CD14-positive monocyte (primary cell): ENCODE data around the gene RIPK1. TPM values are rescaled to one million over a fixed set of nuclear protein-coding genes. Genes with fewer than 3 reads are reported as not detected.

Experiments
- DNase-seq, 3 donors: peaks; one replicate each; pipeline ENCODE4 v3.0.0-alpha.2; 2011 to 2022
- H2AFZ ChIP-seq: 2 replicates; pipeline ENCODE4 v1.6.0; 2012; ENCODE audit warnings: mild to moderate bottlenecking, low read depth, low read length, inconsistent platforms; ENCODE audit not compliant: insufficient read depth, poor library complexity, severe bottlenecking
- H3K27ac ChIP-seq, 2 donors: 1 replicate in 1 of 2; 2 replicates in 1 of 2; pipeline ENCODE4 v1.5.1; 2012 to 2013; ENCODE audit warnings: low read length in 2 of 2, control low read depth in 1 of 2, inconsistent platforms in 1 of 2, low read depth in 1 of 2, mild to moderate bottlenecking in 1 of 2
- H3K27me3 ChIP-seq, 2 donors: one replicate each; pipeline versions ENCODE4 v1.6.0 to v1.6.1; 2011 to 2013; ENCODE audit warnings: low read length in 2 of 2; ENCODE audit not compliant: control insufficient read depth in 2 of 2, insufficient read depth in 2 of 2
- H3K36me3 ChIP-seq, 2 donors: replicated peaks in 1 of 2; 1 replicate in 1 of 2; 2 replicates in 1 of 2; pipeline versions ENCODE4 v1.5.1 to v1.6.1; 2012 to 2013; ENCODE audit warnings: low read length in 2 of 2, control low read depth in 1 of 2, inconsistent platforms in 1 of 2, mild to moderate bottlenecking in 1 of 2; ENCODE audit not compliant: insufficient read depth in 2 of 2, control insufficient read depth in 1 of 2
- H3K4me1 ChIP-seq, 2 donors: 1 replicate in 1 of 2; 2 replicates in 1 of 2; pipeline versions ENCODE4 v1.5.1 to v1.6.1; 2012 to 2013; ENCODE audit warnings: low read length in 2 of 2, control low read depth in 1 of 2, inconsistent platforms in 1 of 2, mild to moderate bottlenecking in 1 of 2, moderate library complexity in 1 of 2; ENCODE audit not compliant: insufficient read depth in 2 of 2, control insufficient read depth in 1 of 2
- H3K4me2 ChIP-seq: replicated peaks from 2 replicates; pipeline ENCODE3; 2012; ENCODE audit warnings: low read length, moderate library complexity, mild to moderate bottlenecking; ENCODE audit not compliant: poor library complexity, severe bottlenecking; ENCODE audit errors: extremely low read depth
- H3K4me3 ChIP-seq, 3 experiments: fragments of 200-600 bp in 1 of 3; sonication (generic) in 1 of 3; replicated peaks in 1 of 3; 1 replicate in 2 of 3; 2 replicates in 1 of 3; pipeline ENCODE4 v1.5.1; 2011 to 2013; ENCODE audit warnings: low read length in 3 of 3, mild to moderate bottlenecking in 3 of 3, control low read depth in 2 of 3, low read depth in 2 of 3, inconsistent platforms in 1 of 3, moderate library complexity in 1 of 3
- H3K79me2 ChIP-seq: 2 replicates; pipeline ENCODE4 v1.6.0; 2012; ENCODE audit warnings: mild to moderate bottlenecking, control low read depth, inconsistent platforms, low read length, moderate library complexity; ENCODE audit not compliant: insufficient read depth
- H3K9ac ChIP-seq: 2 replicates; pipeline ENCODE4 v1.6.0; 2017; ENCODE audit warnings: low read length, mild to moderate bottlenecking; ENCODE audit not compliant: insufficient read depth, poor library complexity, severe bottlenecking
- H3K9me3 ChIP-seq, 2 donors: replicated peaks in 1 of 2; 1 replicate in 1 of 2; 2 replicates in 1 of 2; pipeline versions ENCODE4 v1.5.1 to v1.6.1; 2012 to 2013; ENCODE audit warnings: low read length in 2 of 2, control low read depth in 1 of 2; ENCODE audit not compliant: control insufficient read depth in 1 of 2, insufficient read depth in 1 of 2
- H4K20me1 ChIP-seq: 2 replicates; pipeline ENCODE4 v1.6.0; 2012; ENCODE audit warnings: mild to moderate bottlenecking, low read length, control low read depth, moderate library complexity; ENCODE audit not compliant: insufficient read depth
- H3K27ac Mint-ChIP-seq, 7 donors: one replicate each; pipeline ENCODE4 v1.8.0; 2020; ENCODE audit warnings: mild to moderate bottlenecking in 7 of 7, mixed read lengths in 7 of 7, moderate library complexity in 6 of 7, inconsistent platforms in 2 of 7
- H3K27me3 Mint-ChIP-seq, 3 donors: one replicate each; pipeline ENCODE4 v1.8.0; 2021 to 2022; ENCODE audit warnings: low read depth in 3 of 3, mild to moderate bottlenecking in 3 of 3, mixed read lengths in 3 of 3, moderate library complexity in 3 of 3, inconsistent platforms in 1 of 3
- H3K36me3 Mint-ChIP-seq, 2 donors: one replicate each; pipeline ENCODE4 v1.8.0; 2020; ENCODE audit warnings: mixed read lengths in 2 of 2, inconsistent platforms in 1 of 2, mild to moderate bottlenecking in 1 of 2
- H3K4me1 Mint-ChIP-seq: one replicate; pipeline ENCODE4 v1.8.0; 2020; ENCODE audit warnings: mild to moderate bottlenecking, mixed read lengths
- H3K4me3 Mint-ChIP-seq, 2 donors: one replicate each; pipeline ENCODE4 v1.8.0; 2020; ENCODE audit warnings: mild to moderate bottlenecking in 2 of 2, mixed read lengths in 2 of 2, moderate library complexity in 1 of 2
- H3K9me3 Mint-ChIP-seq, 7 donors: one replicate each; pipeline ENCODE4 v1.8.0; 2020 to 2022; ENCODE audit warnings: mixed read lengths in 7 of 7, mild to moderate bottlenecking in 6 of 7, moderate library complexity in 6 of 7, inconsistent platforms in 2 of 7
- CTCF ChIP-seq: fragments of 200-600 bp; IDR thresholded peaks from one replicate; pipeline ENCODE4 v1.8.0; 2022; ENCODE audit warnings: antibody characterized with exemption, mild to moderate bottlenecking
- WGBS: methylation state at CpG from one replicate; pipeline ENCODE4 v1.1.5; 2013; ENCODE audit warnings: missing lambda C conversion rate; ENCODE audit not compliant: insufficient coverage; 5-methylcytosine and 5-hydroxymethylcytosine counted together
- intact Hi-C, 2 donors: fragments of 100-400 bp; cut with micrococcal nuclease; formaldehyde crosslinking; loops; one replicate each; pipeline versions ENCODE4 v1.15.0 to v1.15.1; 2023
- polyA plus RNA-seq, 3 donors: library from polyadenylated mRNA; depleted of rRNA in 1 of 3; unstranded in 2 of 3; stranded (reverse) in 1 of 3; fragments of 300-500 nt in 2 of 3; fragments of >200 nt in 1 of 3; fragmentation: Illumina TruSeq in 2 of 3; gene quantifications; 1 replicate in 2 of 3; 2 replicates in 1 of 3; pipeline ENCODE4 v1.2.3, GENCODE V29; 2012 to 2021

RIPK1 gene
- polyA plus RNA-seq, 3 donors: 6.0 to 9.6 (median 9.6) TPM

DNA sequence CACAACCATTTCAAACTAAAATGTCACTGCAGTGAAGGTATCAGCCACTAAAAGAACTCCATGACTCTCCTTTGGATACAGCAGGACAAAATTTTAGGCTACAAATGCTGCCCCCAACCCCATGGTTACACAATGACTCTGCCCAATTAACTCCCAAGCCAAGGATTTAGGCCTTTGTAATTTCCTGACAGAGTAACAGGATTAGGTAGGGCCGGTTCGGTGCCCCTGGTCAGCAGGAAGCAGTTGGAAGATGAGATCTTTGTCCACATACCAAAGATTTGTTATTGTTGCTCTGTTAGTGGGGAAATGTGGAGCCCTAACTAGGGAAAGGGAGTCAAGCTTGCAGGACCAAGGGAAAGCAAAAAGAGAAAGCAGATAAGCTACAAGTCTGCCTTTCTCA is 26.7 kb upstream of the RIPK1 start:
- no peak overlapping the region for H3K27ac ChIP-seq
- Mint-ChIP-seq H3K27me3 (peaks cover 0 to 2% (median 1%) of the 10 kb centered on the region in 3 donors), H3K27ac (no peak overlapping the region), H3K36me3 (no peaks in the 10 kb centered on the region), H3K4me3 (no peak overlapping the region), H3K4me1 (peaks cover 31% of the 10 kb centered on the region), H3K9me3 (no peaks in the 10 kb centered on the region)
- no peak overlapping the region for H3K9ac ChIP-seq
- WGBS: no CpG with 5 or more reads among the region's 2 CpGs
- H3K36me3 ChIP-seq: no peaks in the 10 kb centered on the region
- H3K4me3 ChIP-seq: no peak overlapping the region
- intact Hi-C loops: no loop called here
- H2AFZ ChIP-seq: no peak overlapping the region
- peaks cover 25 to 27% of the 10 kb centered on the region in 2 donors for H3K4me1 ChIP-seq
- no peak for TF ChIP-seq CTCF
- DNase-seq: no peak
- no peak overlapping the region for H3K4me2 ChIP-seq
- no peaks in the 10 kb centered on the region for H3K27me3 ChIP-seq
- no peaks in the 10 kb centered on the region for H3K9me3 ChIP-seq
- no peaks in the 10 kb centered on the region for H3K79me2 ChIP-seq
- no peaks in the 10 kb centered on the region for H4K20me1 ChIP-seq

GRCh38 chr6:3045369-3045768 is 22.9 kb upstream of the RIPK1 start:
- Mint-ChIP-seq H3K4me1 (peaks cover 18% of the 10 kb centered on the region), H3K36me3 (no peaks in the 10 kb centered on the region), H3K4me3 (no peak overlapping the region), H3K27me3 (peaks cover 0 to 9% (median 4%) of the 10 kb centered on the region in 3 donors), H3K27ac (peak overlapping the region in 3 of 7 donors; percentile 2 to 81 (median 71)), H3K9me3 (peaks cover 0 to 3% (median 0%) of the 10 kb centered on the region in 7 donors)
- no peak overlapping the region for H3K9ac ChIP-seq
- no peak for TF ChIP-seq CTCF
- 67% methylated on average over 3 of the region's 5 CpGs for WGBS
- no peaks in the 10 kb centered on the region for H3K9me3 ChIP-seq
- H3K4me2 ChIP-seq: no peak overlapping the region
- H3K27ac ChIP-seq: no peak overlapping the region
- H3K27me3 ChIP-seq: no peaks in the 10 kb centered on the region
- DNase-seq: no peak
- H3K4me3 ChIP-seq: no peak overlapping the region
- intact Hi-C loops: no loop called here
- peaks cover 10 to 13% of the 10 kb centered on the region in 2 donors for H3K4me1 ChIP-seq
- H4K20me1 ChIP-seq: no peaks in the 10 kb centered on the region
- no peaks in the 10 kb centered on the region for H3K36me3 ChIP-seq
- H2AFZ ChIP-seq: no peak overlapping the region
- no peaks in the 10 kb centered on the region for H3K79me2 ChIP-seq
